CD14-positive monocyte (primary cell): ENCODE measurements around the gene FLT1. TPM values are rescaled to one million over a fixed set of nuclear protein-coding genes. Genes with fewer than 3 reads are reported as not detected.

ENCODE experiments used
- DNase-seq, 3 donors: peaks; one replicate each; pipeline ENCODE4 v3.0.0-alpha.2; 2011 to 2022
- H2AFZ ChIP-seq: 2 replicates; pipeline ENCODE4 v1.6.0; 2012; ENCODE audit warnings: mild to moderate bottlenecking, low read depth, low read length, inconsistent platforms; ENCODE audit not compliant: insufficient read depth, poor library complexity, severe bottlenecking
- H3K27ac ChIP-seq, 2 donors: 1 replicate in 1 of 2; 2 replicates in 1 of 2; pipeline ENCODE4 v1.5.1; 2012 to 2013; ENCODE audit warnings: low read length in 2 of 2, control low read depth in 1 of 2, inconsistent platforms in 1 of 2, low read depth in 1 of 2, mild to moderate bottlenecking in 1 of 2
- H3K27me3 ChIP-seq, 2 donors: one replicate each; pipeline versions ENCODE4 v1.6.0 to v1.6.1; 2011 to 2013; ENCODE audit warnings: low read length in 2 of 2; ENCODE audit not compliant: control insufficient read depth in 2 of 2, insufficient read depth in 2 of 2
- H3K36me3 ChIP-seq, 2 donors: replicated peaks in 1 of 2; 1 replicate in 1 of 2; 2 replicates in 1 of 2; pipeline versions ENCODE4 v1.5.1 to v1.6.1; 2012 to 2013; ENCODE audit warnings: low read length in 2 of 2, control low read depth in 1 of 2, inconsistent platforms in 1 of 2, mild to moderate bottlenecking in 1 of 2; ENCODE audit not compliant: insufficient read depth in 2 of 2, control insufficient read depth in 1 of 2
- H3K4me1 ChIP-seq, 2 donors: 1 replicate in 1 of 2; 2 replicates in 1 of 2; pipeline versions ENCODE4 v1.5.1 to v1.6.1; 2012 to 2013; ENCODE audit warnings: low read length in 2 of 2, control low read depth in 1 of 2, inconsistent platforms in 1 of 2, mild to moderate bottlenecking in 1 of 2, moderate library complexity in 1 of 2; ENCODE audit not compliant: insufficient read depth in 2 of 2, control insufficient read depth in 1 of 2
- H3K4me2 ChIP-seq: replicated peaks from 2 replicates; pipeline ENCODE3; 2012; ENCODE audit warnings: low read length, moderate library complexity, mild to moderate bottlenecking; ENCODE audit not compliant: poor library complexity, severe bottlenecking; ENCODE audit errors: extremely low read depth
- H3K4me3 ChIP-seq, 3 experiments: fragments of 200-600 bp in 1 of 3; sonication (generic) in 1 of 3; replicated peaks in 1 of 3; 1 replicate in 2 of 3; 2 replicates in 1 of 3; pipeline ENCODE4 v1.5.1; 2011 to 2013; ENCODE audit warnings: low read length in 3 of 3, mild to moderate bottlenecking in 3 of 3, control low read depth in 2 of 3, low read depth in 2 of 3, inconsistent platforms in 1 of 3, moderate library complexity in 1 of 3
- H3K79me2 ChIP-seq: 2 replicates; pipeline ENCODE4 v1.6.0; 2012; ENCODE audit warnings: mild to moderate bottlenecking, control low read depth, inconsistent platforms, low read length, moderate library complexity; ENCODE audit not compliant: insufficient read depth
- H3K9ac ChIP-seq: 2 replicates; pipeline ENCODE4 v1.6.0; 2017; ENCODE audit warnings: low read length, mild to moderate bottlenecking; ENCODE audit not compliant: insufficient read depth, poor library complexity, severe bottlenecking
- H3K9me3 ChIP-seq, 2 donors: replicated peaks in 1 of 2; 1 replicate in 1 of 2; 2 replicates in 1 of 2; pipeline versions ENCODE4 v1.5.1 to v1.6.1; 2012 to 2013; ENCODE audit warnings: low read length in 2 of 2, control low read depth in 1 of 2; ENCODE audit not compliant: control insufficient read depth in 1 of 2, insufficient read depth in 1 of 2
- H4K20me1 ChIP-seq: 2 replicates; pipeline ENCODE4 v1.6.0; 2012; ENCODE audit warnings: mild to moderate bottlenecking, low read length, control low read depth, moderate library complexity; ENCODE audit not compliant: insufficient read depth
- H3K27ac Mint-ChIP-seq, 7 donors: one replicate each; pipeline ENCODE4 v1.8.0; 2020; ENCODE audit warnings: mild to moderate bottlenecking in 7 of 7, mixed read lengths in 7 of 7, moderate library complexity in 6 of 7, inconsistent platforms in 2 of 7
- H3K27me3 Mint-ChIP-seq, 3 donors: one replicate each; pipeline ENCODE4 v1.8.0; 2021 to 2022; ENCODE audit warnings: low read depth in 3 of 3, mild to moderate bottlenecking in 3 of 3, mixed read lengths in 3 of 3, moderate library complexity in 3 of 3, inconsistent platforms in 1 of 3
- H3K36me3 Mint-ChIP-seq, 2 donors: one replicate each; pipeline ENCODE4 v1.8.0; 2020; ENCODE audit warnings: mixed read lengths in 2 of 2, inconsistent platforms in 1 of 2, mild to moderate bottlenecking in 1 of 2
- H3K4me1 Mint-ChIP-seq: one replicate; pipeline ENCODE4 v1.8.0; 2020; ENCODE audit warnings: mild to moderate bottlenecking, mixed read lengths
- H3K4me3 Mint-ChIP-seq, 2 donors: one replicate each; pipeline ENCODE4 v1.8.0; 2020; ENCODE audit warnings: mild to moderate bottlenecking in 2 of 2, mixed read lengths in 2 of 2, moderate library complexity in 1 of 2
- H3K9me3 Mint-ChIP-seq, 7 donors: one replicate each; pipeline ENCODE4 v1.8.0; 2020 to 2022; ENCODE audit warnings: mixed read lengths in 7 of 7, mild to moderate bottlenecking in 6 of 7, moderate library complexity in 6 of 7, inconsistent platforms in 2 of 7
- CTCF ChIP-seq: fragments of 200-600 bp; IDR thresholded peaks from one replicate; pipeline ENCODE4 v1.8.0; 2022; ENCODE audit warnings: antibody characterized with exemption, mild to moderate bottlenecking
- WGBS: methylation state at CpG from one replicate; pipeline ENCODE4 v1.1.5; 2013; ENCODE audit warnings: missing lambda C conversion rate; ENCODE audit not compliant: insufficient coverage; 5-methylcytosine and 5-hydroxymethylcytosine counted together
- intact Hi-C, 2 donors: fragments of 100-400 bp; cut with micrococcal nuclease; formaldehyde crosslinking; loops; one replicate each; pipeline versions ENCODE4 v1.15.0 to v1.15.1; 2023
- polyA plus RNA-seq, 3 donors: library from polyadenylated mRNA; depleted of rRNA in 1 of 3; unstranded in 2 of 3; stranded (reverse) in 1 of 3; fragments of 300-500 nt in 2 of 3; fragments of >200 nt in 1 of 3; fragmentation: Illumina TruSeq in 2 of 3; gene quantifications; 1 replicate in 2 of 3; 2 replicates in 1 of 3; pipeline ENCODE4 v1.2.3, GENCODE V29; 2012 to 2021

FLT1 gene
- polyA plus RNA-seq, 3 donors: 0.28 TPM; not detected in 2

GRCh38 chr13:28534801-28535200 lies 39.9 kb upstream of the FLT1 start:
- H3K27ac Mint-ChIP-seq: no peak overlapping the region
- no peak for TF ChIP-seq CTCF
- H3K4me2 ChIP-seq: no peak overlapping the region
- H3K79me2 ChIP-seq: no peaks in the 10 kb centered on the region
- intact Hi-C loops: loop anchor here in 1 of 2 donors (5.0 kb wide), 1 partner anchor 102 kb away; no protein-coding TSS in a partner anchor
- peaks cover 23 to 33% (median 26%) of the 10 kb centered on the region in 3 donors for H3K27me3 Mint-ChIP-seq
- DNase-seq: no peak
- H3K9me3 ChIP-seq: peaks cover 8 to 14% of the 10 kb centered on the region in 2 donors
- H3K4me3 Mint-ChIP-seq: peak overlapping the region in 1 of 2 donors; percentile 42
- peaks cover 0 to 23% (median 8%) of the 10 kb centered on the region in 7 donors for H3K9me3 Mint-ChIP-seq
- no peak overlapping the region for H3K4me3 ChIP-seq
- peaks cover 30 to 45% of the 10 kb centered on the region in 2 donors for H3K4me1 ChIP-seq
- peaks cover 17% of the 10 kb centered on the region for H3K4me1 Mint-ChIP-seq
- no peak overlapping the region for H3K27ac ChIP-seq
- no peak overlapping the region for H2AFZ ChIP-seq
- H3K27me3 ChIP-seq: peaks cover 33 to 48% of the 10 kb centered on the region in 2 donors
- no peaks in the 10 kb centered on the region for H3K36me3 ChIP-seq
- WGBS: 96% methylated on average over 4 of the region's 5 CpGs
- no peak overlapping the region for H3K9ac ChIP-seq
- H3K36me3 Mint-ChIP-seq: peaks cover 0 to 5% of the 10 kb centered on the region in 2 donors
- H4K20me1 ChIP-seq: no peaks in the 10 kb centered on the region

- H3K27ac ChIP-seq: no peak overlapping the region
- H3K9me3 Mint-ChIP-seq: peaks cover 0 to 23% (median 8%) of the 10 kb centered on the region in 7 donors
- no CpG with 5 or more reads among the region's 5 CpGs for WGBS
- no peak for DNase-seq
- H3K36me3 ChIP-seq: no peaks in the 10 kb centered on the region
- no peaks in the 10 kb centered on the region for H3K79me2 ChIP-seq
- H3K4me3 ChIP-seq: no peak overlapping the region
- intact Hi-C loops: loop anchor here in 1 of 2 donors (5.0 kb wide), 1 partner anchor 103 kb away; no protein-coding TSS in a partner anchor
- peak overlapping the region in 1 of 2 donors; percentile 86 for H3K4me3 Mint-ChIP-seq
- H3K27me3 Mint-ChIP-seq: peaks cover 21 to 33% (median 29%) of the 10 kb centered on the region in 3 donors
- H3K27me3 ChIP-seq: peaks cover 33 to 49% of the 10 kb centered on the region in 2 donors
- H3K9me3 ChIP-seq: peaks cover 8 to 14% of the 10 kb centered on the region in 2 donors
- no peak for TF ChIP-seq CTCF
- no peak overlapping the region for H2AFZ ChIP-seq
- peaks cover 17% of the 10 kb centered on the region for H3K4me1 Mint-ChIP-seq
- peaks cover 31 to 45% of the 10 kb centered on the region in 2 donors for H3K4me1 ChIP-seq
- no peaks in the 10 kb centered on the region for H4K20me1 ChIP-seq
- H3K4me2 ChIP-seq: no peak overlapping the region
- H3K36me3 Mint-ChIP-seq: peaks cover 0 to 5% of the 10 kb centered on the region in 2 donors
- no peak overlapping the region for H3K9ac ChIP-seq
- H3K27ac Mint-ChIP-seq: no peak overlapping the region
Observed at GRCh38 chr13:28534210-28534609, 39.3 kb upstream of the FLT1 start.
